ENCODE data around the gene PARVA. TPM values are rescaled to one million over a fixed set of nuclear protein-coding genes. Genes with fewer than 3 reads are reported as not detected.

Gene PARVA
- total and polyA plus RNA-seq, 7 donors, result 15.7 to 195 (median 110) TPM

- Histone ChIP-seq H3K4me1 (peaks cover 2 to 41% (median 34%) of the 10 kb centered on the region in 4 donors), H3K9me3 (no peaks in the 10 kb centered on the region), H3K4me3 (no peak overlapping the region), H3K27ac (peak overlapping the region; percentile 25 to 91 (median 84)), H3K27me3 (no peaks in the 10 kb centered on the region), H3K36me3 (no peaks in the 10 kb centered on the region)
- WGBS, 2 donors, result 9 to 12% methylated on average over 7 of the region's 7 CpGs
- intact Hi-C loops (cut with DNase I), result loop anchor here (2.0 to 5.0 kb wide), 4 partner anchors 45 to 561 kb away; partner anchors contain the start of genes PARVA and TEAD1
- peak; percentile 93 for DNase-seq
- TF ChIP-seq POLR2A (IDR thresholded peaks at IDR 0.05) (no peak), CTCF (IDR thresholded peaks at IDR 0.05) (peak; percentile 69 to 85 (median 76))
Measured at GRCh38 chr11:12331239-12331874, 46.0 kb upstream of the PARVA start.

GRCh38 chr11:12343526-12343925 lies 33.8 kb upstream of the PARVA start:
- no peaks in the 10 kb centered on the region for H3K4me1 ChIP-seq
- DNase-seq, result no peak
- no peak overlapping the region for H3K27ac ChIP-seq
- WGBS, 2 donors, result 79 to 81% methylated on average over 6 of the region's 6 CpGs
- H3K36me3 ChIP-seq, result no peaks in the 10 kb centered on the region
- intact Hi-C loops (cut with DNase I), result no loop called here
- H3K4me3 ChIP-seq, result no peak overlapping the region
- no peak for TF ChIP-seq POLR2AphosphoS5 (IDR thresholded peaks at IDR 0.05)
- no peak for TF ChIP-seq EP300 (IDR thresholded peaks at IDR 0.05)
- TF ChIP-seq POLR2A (IDR thresholded peaks at IDR 0.05), result no peak
- no peak for TF ChIP-seq CTCF (IDR thresholded peaks at IDR 0.05)
- no peaks in the 10 kb centered on the region for H3K27me3 ChIP-seq
- no peaks in the 10 kb centered on the region for H3K9me3 ChIP-seq

- intact Hi-C loops (cut with DNase I), result no loop called here
- H3K4me1 ChIP-seq, result no peaks in the 10 kb centered on the region
- H3K27ac ChIP-seq, result no peak overlapping the region
- H3K9me3 ChIP-seq, result no peaks in the 10 kb centered on the region
- no peak for DNase-seq
- TF ChIP-seq CTCF (IDR thresholded peaks at IDR 0.05) (no peak), EP300 (IDR thresholded peaks at IDR 0.05) (no peak), POLR2A (IDR thresholded peaks at IDR 0.05) (no peak), POLR2AphosphoS5 (IDR thresholded peaks at IDR 0.05) (no peak)
- H3K36me3 ChIP-seq, result no peaks in the 10 kb centered on the region
- 92 to 94% methylated on average over 1 of the region's 1 CpG for WGBS, 2 donors
- no peaks in the 10 kb centered on the region for H3K27me3 ChIP-seq
- H3K4me3 ChIP-seq, result no peak overlapping the region
Measured at GRCh38 chr11:12353534-12353933, 23.8 kb upstream of the PARVA start.

- Histone ChIP-seq H3K27me3 (no peaks in the 10 kb centered on the region), H3K27ac (no peak overlapping the region), H3K4me3 (no peak overlapping the region), H3K36me3 (no peaks in the 10 kb centered on the region), H3K9me3 (no peaks in the 10 kb centered on the region), H3K4me1 (peaks cover 0 to 7% (median 0%) of the 10 kb centered on the region in 4 donors)
- intact Hi-C loops (cut with DNase I), result no loop called here
- no peak for DNase-seq
- no peak for TF ChIP-seq POLR2A (IDR thresholded peaks at IDR 0.05)
- TF ChIP-seq POLR2AphosphoS5 (IDR thresholded peaks at IDR 0.05), result no peak
- TF ChIP-seq CTCF (IDR thresholded peaks at IDR 0.05), result no peak
- TF ChIP-seq EP300 (IDR thresholded peaks at IDR 0.05), result no peak
- WGBS, 2 donors, result 37 to 59% methylated on average over 9 of the region's 9 CpGs
Measured at GRCh38 chr11:12354750-12355545, 22.4 kb upstream of the PARVA start.

Data from sigmoid colon (tissue), 7 donors.